AG09309 (cell line): ENCODE data around the gene SSUH2.
"Not testable (repeated sequence)": the region's sequence is repeated elsewhere in the genome, so short reads cannot be mapped to it uniquely, and the experiment has no call there.

Source experiments
- DNase-seq: peaks from one replicate; pipeline ENCODE4 v3.0.0-alpha.2; 2010; ENCODE audit warnings: low read depth
- H3K4me3 ChIP-seq: 2 replicates; pipeline ENCODE4 v1.5.1; 2011; ENCODE audit warnings: mild to moderate bottlenecking, low read depth, low read length, moderate library complexity; ENCODE audit not compliant: control insufficient read depth
- CTCF ChIP-seq: IDR thresholded peaks from 2 replicates; pipeline ENCODE4 v1.5.1; 2011; ENCODE audit warnings: mild to moderate bottlenecking, low read depth, low read length, inconsistent platforms; ENCODE audit not compliant: insufficient read depth, control insufficient read depth; ENCODE audit errors: missing control alignments

The SSUH2 gene

DNA sequence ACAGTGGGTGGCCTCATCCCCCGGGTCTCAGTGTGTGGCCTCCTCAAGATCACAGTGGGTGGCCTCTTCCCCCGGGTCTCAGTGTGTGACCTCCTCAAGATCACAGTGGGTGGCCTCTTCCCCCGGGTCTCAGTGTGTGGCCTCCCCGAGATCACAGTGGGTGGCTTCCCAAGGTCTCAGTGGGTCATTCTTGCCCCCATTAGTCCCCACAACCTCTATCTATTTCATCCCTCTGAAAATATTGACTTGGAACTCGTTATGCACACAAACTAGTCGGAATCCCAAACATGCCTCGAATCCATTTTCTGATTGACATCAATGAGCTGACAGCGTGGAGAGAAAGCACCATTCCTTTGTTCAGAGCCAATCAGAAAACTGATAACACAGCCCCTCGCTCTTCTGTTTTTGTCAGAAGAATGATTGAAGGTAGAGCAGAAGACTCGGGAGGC lies 10.8 kb upstream of the SSUH2 start:
- no peak for TF ChIP-seq CTCF
- H3K4me3 ChIP-seq, result no peak overlapping the region
- DNase-seq, result no peak

GRCh38 chr3:8654572-8655329 lies 10.2 kb upstream of the SSUH2 start:
- not testable (repeated sequence) for DNase-seq, H3K4me3 ChIP-seq

- no peak for TF ChIP-seq CTCF
These were observed 9.3 kb upstream of the SSUH2 start for GRCh38 chr3:8653800-8654408.

GRCh38 chr3:8652324-8652987 lies 7.9 kb upstream of the SSUH2 start:
- DNase-seq, result no peak
- H3K4me3 ChIP-seq, result no peak overlapping the region
- TF ChIP-seq CTCF, result no peak

More at GRCh38 chr3:8653800-8654408, 9.3 kb upstream of the SSUH2 start:
- no peak for DNase-seq
- H3K4me3 ChIP-seq, result no peak overlapping the region

- no peak overlapping the region for H3K4me3 ChIP-seq
- no peak for DNase-seq
- TF ChIP-seq CTCF, result no peak
These were observed 7.1 kb upstream of the SSUH2 start for GRCh38 chr3:8651418-8652323.

DNA sequence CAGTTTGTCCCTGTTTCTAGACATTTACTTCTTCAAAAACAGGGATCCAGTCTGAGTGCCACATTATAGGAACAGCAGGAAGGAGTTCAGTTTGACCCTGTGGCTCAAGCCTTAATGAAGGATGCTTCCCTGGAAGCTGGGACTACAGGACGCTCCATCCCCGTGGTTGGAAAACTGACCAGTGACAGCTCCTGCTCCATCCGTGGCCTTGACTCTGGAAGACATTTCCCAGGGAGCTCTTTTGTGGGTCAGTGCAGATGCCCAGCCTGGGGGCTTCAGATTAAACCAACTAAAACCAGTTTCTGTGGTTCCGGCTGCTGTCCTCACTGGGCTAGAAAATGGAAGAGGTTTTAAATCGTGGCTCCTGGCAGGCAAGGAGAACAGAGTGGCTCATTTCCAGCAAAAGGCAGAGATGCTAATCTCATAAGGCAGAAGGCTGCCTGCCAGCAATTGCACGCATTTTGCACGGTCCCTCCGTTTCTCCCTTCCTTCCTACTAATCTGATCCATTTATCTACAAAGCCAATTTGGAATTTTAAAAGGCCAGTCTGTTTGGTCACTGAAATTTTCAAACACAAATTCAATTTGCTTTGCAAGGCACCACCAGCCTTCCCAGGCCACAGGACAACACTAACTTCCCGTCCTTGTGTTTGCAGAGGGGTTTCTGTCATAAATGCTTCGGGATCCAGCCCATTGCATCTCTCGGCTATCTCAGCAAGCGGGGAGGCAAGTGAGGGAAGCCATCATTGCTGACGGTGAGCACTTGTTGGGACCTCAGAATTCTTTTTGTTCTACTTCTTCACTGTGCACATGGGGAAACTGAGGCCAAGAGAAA lies 6.2 kb upstream of the SSUH2 start:
- no peak for DNase-seq
- H3K4me3 ChIP-seq, result no peak overlapping the region
- TF ChIP-seq CTCF, result no peak
